PFSK-1 (cell line): ENCODE results near the gene SLC24A5.

ENCODE experiments used
- FOXP2 ChIP-seq: optimal IDR thresholded peaks from 2 replicates; pipeline ENCODE3; 2011; ENCODE audit warnings: borderline replicate concordance, control low read depth, inconsistent platforms; ENCODE audit not compliant: insufficient read depth; ENCODE audit errors: extremely low read length, extremely low read depth
- POLR2AphosphoS5 ChIP-seq: IDR thresholded peaks from 2 replicates; pipeline ENCODE4 v1.6.1; 2012; ENCODE audit warnings: low read depth, mild to moderate bottlenecking, control low read depth, low read length, moderate library complexity
- REST ChIP-seq, 2 experiments: IDR thresholded peaks; 2 replicates each; pipeline versions ENCODE4 v1.6.1 to v1.8.0; 2011 to 2012; ENCODE audit warnings: low read depth in 2 of 2, low read length in 2 of 2, control low read depth in 1 of 2, inconsistent platforms in 1 of 2, mild to moderate bottlenecking in 1 of 2, moderate library complexity in 1 of 2; ENCODE audit not compliant: insufficient read depth in 1 of 2
- SIN3A ChIP-seq: IDR thresholded peaks from 2 replicates; pipeline ENCODE4 v1.6.1; 2012; ENCODE audit warnings: mild to moderate bottlenecking, low read length, moderate library complexity, borderline replicate concordance; ENCODE audit not compliant: insufficient read depth
- TAF1 ChIP-seq: IDR thresholded peaks from 2 replicates; pipeline ENCODE4 v1.6.1; 2012; ENCODE audit warnings: low read length, control low read depth, borderline replicate concordance; ENCODE audit not compliant: insufficient read depth

- TF ChIP-seq SIN3A: no peak
- no peak for TF ChIP-seq POLR2AphosphoS5
- no peak for TF ChIP-seq TAF1
- TF ChIP-seq REST (IDR thresholded peaks at IDR 0.05; ENCODE audit: insufficient read depth in 1 of 2, low read depth in 2 of 2, low read length in 2 of 2): no peak
- TF ChIP-seq FOXP2: no peak
Measured at GRCh38 chr15:48126667-48127355, 6.0 kb downstream of the SLC24A5 start.
